GM21515 (cell line): ENCODE measurements around the gene FGF14.
"Not testable (repeated sequence)": the region's sequence is repeated elsewhere in the genome, so short reads cannot be mapped to it uniquely, and the experiment has no call there.

Experiments used
- ATAC-seq: cut with Tn5 transposase; IDR thresholded peaks from one replicate; pipeline ENCODE4 v1.9.1; 2021; ENCODE audit not compliant: unreplicated experiment

Gene FGF14

DNA sequence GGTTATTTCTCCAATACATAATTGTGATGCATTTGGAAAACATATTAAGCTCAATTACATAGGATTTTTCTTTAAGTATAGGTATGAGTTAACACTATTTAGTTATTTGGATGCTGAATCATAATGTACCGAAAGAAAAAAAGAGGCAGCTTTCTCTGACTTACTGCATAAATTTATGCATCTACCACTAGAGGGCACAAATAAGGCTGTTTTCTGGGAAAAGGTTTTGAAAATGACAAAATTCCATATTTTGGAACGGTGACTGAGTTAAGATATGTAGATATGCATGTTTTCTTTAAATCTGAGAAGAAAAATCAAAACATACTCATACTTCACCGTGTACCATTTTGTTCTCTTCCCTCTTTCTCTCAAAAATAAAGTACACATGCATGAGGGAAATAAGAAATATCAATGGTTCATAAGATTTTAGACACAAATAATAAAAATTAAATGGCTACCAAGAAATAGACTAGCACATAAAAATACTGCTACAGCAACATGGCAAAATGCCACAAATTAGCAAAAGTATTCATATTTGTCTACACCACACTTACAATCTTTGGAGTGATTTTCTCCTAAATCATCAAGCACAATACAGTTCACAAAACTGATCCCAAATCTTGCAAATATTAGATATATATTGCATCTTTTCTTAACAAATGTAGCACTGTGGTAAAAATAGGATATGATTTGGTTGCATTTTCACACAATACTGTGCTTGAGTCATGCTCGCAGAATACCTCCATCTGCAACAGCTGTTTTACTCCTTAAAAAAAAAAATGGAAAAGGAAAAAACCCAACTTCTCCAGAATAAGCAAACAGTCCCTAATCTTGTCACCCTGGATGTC lies 260.0 kb downstream of the FGF14 start:
- ATAC-seq = no peak

DNA sequence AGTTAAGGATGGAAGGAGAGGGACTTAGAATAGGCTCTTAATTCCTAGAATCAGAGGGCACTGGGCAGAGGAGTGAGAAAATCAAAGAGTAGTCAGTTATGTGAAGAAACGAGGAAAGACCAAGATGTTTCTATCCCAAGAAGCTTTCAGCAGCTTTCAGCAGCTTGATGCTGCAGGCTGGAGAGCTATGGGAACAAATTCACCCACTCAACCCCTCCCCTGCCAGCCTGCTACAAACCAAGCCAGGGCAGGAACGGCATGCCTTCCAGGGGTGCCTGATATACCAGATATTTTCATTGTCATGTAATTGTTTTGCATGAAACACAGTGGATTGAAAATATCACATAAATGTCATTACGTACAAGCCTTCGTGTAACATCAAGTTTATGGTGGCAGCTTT lies 262.2 kb downstream of the FGF14 start:
- ATAC-seq = no peak

GRCh38 chr13:102138635-102139190 lies 263.1 kb downstream of the FGF14 start:
- no peak for ATAC-seq

DNA sequence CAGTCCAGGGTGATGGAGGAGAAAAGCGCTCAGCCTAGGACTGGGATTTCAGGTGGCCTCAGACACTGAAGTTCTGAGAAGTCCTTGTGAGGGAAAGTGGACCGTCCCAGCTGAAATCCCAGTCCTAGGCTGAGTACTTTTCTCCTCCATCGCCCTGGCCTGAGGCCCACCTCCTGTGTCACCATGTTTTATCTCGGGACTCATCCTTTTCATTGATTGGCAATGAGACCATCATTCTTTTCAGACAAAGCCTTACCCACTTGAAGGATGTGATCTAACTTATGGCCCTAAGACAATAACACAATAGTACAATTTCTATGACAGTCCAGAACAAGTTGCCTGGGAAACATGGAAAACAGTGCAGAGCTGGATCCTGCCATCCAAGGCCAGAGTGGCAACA lies 263.9 kb downstream of the FGF14 start:
- ATAC-seq = not testable (repeated sequence)

DNA sequence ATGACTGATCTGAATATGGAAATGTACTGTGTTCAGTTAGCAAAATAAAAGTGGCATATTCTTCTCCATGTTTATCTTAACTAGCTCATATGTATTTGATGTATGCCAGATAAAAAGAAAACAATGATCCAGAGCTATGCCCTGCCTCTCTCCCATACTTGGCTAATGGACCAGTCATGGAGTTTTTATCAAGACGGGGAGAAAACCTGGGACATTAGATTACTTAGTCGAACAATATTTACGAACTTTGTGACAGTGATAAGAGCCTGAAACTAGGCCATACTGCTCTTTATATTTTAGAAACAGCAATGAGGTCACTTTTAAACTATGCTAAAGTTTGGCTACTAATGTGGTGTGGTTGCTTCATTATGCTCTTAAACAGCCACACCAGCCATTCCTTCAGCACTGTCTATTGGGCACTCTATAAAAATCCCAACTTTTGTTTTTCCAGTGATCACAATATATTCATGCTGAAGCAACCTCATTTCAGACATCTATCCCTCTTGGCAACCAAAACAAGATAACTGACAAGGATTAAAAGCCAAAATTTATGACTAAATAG lies 265.0 kb downstream of the FGF14 start:
- ATAC-seq = no peak

GRCh38 chr13:102132777-102133295 lies 269.0 kb downstream of the FGF14 start:
- no peak for ATAC-seq

DNA sequence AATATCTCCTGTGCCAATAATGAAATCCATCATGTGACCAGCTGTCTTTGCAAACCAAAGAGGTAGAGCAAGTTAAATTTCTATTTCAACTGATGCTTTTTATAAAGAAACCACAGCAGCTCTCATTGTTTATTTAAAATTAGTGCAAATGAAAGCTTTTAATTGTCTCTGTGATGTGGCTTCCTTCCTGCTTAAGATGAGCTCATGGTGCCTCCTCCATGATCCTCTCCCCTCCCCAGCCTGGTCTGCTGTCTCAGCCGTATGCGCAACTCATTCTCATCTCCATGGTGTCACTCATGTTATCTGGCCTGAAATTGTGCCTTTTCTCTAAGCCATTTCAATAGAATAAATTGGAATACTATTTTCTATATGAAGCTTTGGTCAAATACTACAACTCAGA lies 270.6 kb downstream of the FGF14 start:
- ATAC-seq = no peak

DNA sequence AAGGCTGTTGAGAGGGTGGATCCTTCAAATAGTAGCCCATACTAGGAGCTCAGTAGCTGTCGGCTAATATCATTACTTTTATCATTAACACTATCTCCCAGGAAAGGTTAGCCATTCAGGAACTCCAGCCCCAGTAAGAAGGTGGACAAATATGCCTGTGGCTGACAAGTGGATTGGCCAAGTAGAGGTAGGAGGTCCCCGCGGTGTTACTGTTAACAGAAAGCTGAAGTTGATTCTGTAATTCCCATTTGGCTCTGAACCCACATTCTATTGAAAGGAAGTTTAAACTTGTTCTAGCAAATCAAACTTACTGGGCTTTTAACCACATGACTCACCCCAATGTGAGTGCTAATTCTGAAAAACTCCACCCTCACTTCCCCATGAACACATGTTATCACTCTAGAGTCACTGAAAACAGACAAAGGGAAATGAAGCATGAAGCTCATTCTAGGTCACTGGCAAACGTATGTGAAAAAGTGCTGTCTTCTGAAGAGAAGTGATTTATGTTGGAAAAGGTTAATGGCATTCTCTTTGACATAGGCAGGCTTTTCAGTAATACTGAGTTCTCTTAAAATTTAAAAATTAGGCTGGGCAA lies 273.5 kb downstream of the FGF14 start:
- ATAC-seq = no peak

DNA sequence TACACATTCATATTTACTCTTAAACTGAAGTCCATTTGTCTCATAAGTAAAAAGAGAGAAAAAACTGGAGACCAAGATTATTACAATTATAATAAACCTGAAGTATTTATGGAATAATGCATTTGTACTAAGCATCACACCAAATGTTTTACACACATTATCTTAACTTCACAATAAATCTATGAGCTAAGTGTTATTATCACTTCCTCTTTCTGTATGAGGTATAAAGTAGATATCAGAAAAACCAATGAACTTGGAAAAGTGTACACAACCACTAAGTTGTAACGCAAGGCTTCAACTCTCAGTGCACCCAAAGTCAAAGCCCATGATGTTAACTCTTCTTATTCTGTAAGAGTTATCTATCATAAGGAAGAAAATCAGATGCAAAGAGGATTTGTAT lies 274.7 kb downstream of the FGF14 start:
- no peak for ATAC-seq

- no peak for ATAC-seq
Measured at GRCh38 chr13:102122147-102122546, 279.7 kb downstream of the FGF14 start.

GRCh38 chr13:102117175-102117831 lies 284.5 kb downstream of the FGF14 start:
- no peak for ATAC-seq

DNA sequence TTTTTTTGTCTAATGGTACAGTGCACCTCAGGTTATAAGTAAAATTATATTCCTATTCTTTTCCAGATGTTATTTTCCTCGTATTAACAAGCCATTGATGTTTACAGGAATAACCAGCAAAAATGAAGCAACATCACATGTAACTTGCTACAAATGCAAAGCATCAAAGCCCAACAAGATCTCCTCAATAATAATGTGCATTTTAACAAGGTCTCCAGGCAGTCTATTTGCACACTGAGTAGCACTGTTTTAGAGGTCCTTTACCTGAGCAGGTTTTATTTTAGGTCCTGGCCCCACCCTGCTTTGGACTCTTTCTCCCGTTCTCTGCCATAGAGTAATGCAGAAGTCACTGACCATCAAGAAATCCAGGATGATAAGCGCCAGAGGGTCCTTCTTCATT lies 298.4 kb downstream of the FGF14 start:
- ATAC-seq = no peak

- no peak for ATAC-seq
Measured at GRCh38 chr13:102100234-102100633, 301.6 kb downstream of the FGF14 start.

DNA sequence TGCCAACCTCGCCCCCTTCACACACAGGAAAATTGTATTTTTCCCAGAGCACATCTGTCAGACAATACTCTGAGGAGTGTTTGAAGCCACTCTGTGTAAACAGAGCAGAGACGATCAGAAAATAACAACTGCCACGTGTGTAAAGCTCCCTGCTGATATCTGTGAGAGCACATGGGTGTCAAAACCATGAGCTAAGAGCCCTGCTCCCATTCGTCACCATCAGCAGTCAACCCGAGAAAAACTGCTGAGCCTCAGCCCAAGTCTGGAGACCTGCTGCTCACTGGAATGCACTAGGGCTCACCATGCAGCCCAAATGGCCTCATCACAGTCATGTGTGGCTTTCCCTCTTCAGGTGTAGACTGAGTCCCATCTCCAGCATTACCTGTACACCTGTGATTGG lies 304.1 kb downstream of the FGF14 start:
- no peak for ATAC-seq

DNA sequence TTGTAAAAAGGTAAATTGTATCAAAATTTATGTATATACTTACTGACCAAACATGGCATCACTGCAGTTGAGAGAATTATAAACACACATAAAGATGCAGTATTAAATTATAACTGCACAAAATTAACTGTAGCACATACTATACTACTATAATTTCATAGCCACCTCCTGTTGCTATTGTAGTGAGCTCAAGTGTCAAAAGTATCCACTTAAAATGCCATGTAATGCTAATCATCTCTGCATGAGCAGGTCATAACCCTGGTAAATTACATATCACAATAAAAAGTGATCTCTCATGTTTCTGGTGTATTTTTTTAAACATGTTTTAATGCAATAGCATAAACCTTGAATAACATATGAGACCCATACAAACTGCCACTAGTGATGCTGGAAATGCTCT lies 308.6 kb downstream of the FGF14 start:
- not testable (repeated sequence) for ATAC-seq

- ATAC-seq = no peak
Measured at GRCh38 chr13:102091231-102091630, 310.6 kb downstream of the FGF14 start.

DNA sequence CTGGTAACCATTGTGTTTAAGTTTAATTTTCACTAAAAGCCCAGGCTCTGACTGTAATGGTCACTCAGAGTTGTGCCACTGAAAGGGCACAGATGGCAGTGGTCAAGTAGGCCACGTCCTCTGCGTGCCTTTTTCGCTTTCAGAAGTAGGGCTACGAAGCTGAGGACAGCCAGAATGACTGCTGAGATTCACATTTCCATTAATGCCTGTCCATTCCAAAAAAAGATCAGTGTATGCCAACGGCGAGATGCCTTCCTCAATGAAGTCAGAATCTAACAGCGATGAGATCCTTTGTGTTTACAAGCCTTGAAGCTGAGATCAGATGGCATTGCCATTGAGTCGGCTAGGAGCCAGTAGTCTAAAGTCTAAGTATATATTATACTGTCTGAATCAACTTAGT lies 311.3 kb downstream of the FGF14 start:
- no peak for ATAC-seq

- no peak for ATAC-seq
Measured at GRCh38 chr13:102089722-102090121, 312.1 kb downstream of the FGF14 start.

- no peak for ATAC-seq
Measured at GRCh38 chr13:102089177-102089576, 312.7 kb downstream of the FGF14 start.

GRCh38 chr13:102073251-102073650 lies 328.6 kb downstream of the FGF14 start:
- no peak for ATAC-seq

- no peak for ATAC-seq
Measured at GRCh38 chr13:102071711-102072110, 330.1 kb downstream of the FGF14 start.
